BJ (cell line): ENCODE results near the gene VSNL1. TPM values are rescaled to one million over a fixed set of nuclear protein-coding genes. Genes with fewer than 3 reads are reported as not detected.

ENCODE experiments used
- CTCF ChIA-PET: fragments of 350-600 bp; formaldehyde crosslinking; extraction: SDS; loops from one replicate; lab custom pipeline; 2021; ENCODE audit warnings: antibody characterized with exemption, inconsistent platforms; lab: Yijun Ruan, JAX
- POLR2A ChIA-PET: fragments of 300-600 bp; sonication (Branson Sonifier 250); formaldehyde crosslinking; extraction: SDS; loops from one replicate; lab custom pipeline; 2021; ENCODE audit warnings: antibody characterized with exemption; lab: Charles Lee
- DNase-seq: peaks from one replicate; pipeline ENCODE4 v3.0.0-alpha.2; 2011; ENCODE audit warnings: low read depth
- H3K27me3 ChIP-seq: 2 replicates; pipeline ENCODE4 v1.6.0; 2011; ENCODE audit warnings: low read length; ENCODE audit not compliant: control insufficient read depth, insufficient read depth
- H3K36me3 ChIP-seq: 2 replicates; pipeline ENCODE4 v1.5.1; 2011; ENCODE audit warnings: low read length; ENCODE audit not compliant: control insufficient read depth, insufficient read depth
- H3K4me3 ChIP-seq: 2 replicates; pipeline ENCODE4 v1.5.1; 2011; ENCODE audit warnings: low read depth, mild to moderate bottlenecking, control low read depth, low read length
- polyA plus RNA-seq: library from polyadenylated mRNA; depleted of rRNA; stranded (reverse); fragments of >200 nt; gene quantifications from 2 replicates; pipeline ENCODE4 v1.2.3, GENCODE V29; 2011
- TF ChIP-seq, protein P1 (sequence below): IDR thresholded peaks from 2 replicates; pipeline ENCODE4 v1.5.1; 2011; ENCODE audit warnings: low read depth, mild to moderate bottlenecking, control low read depth, inconsistent platforms, low read length, moderate library complexity; ENCODE audit not compliant: insufficient read depth

Gene VSNL1
- polyA plus RNA-seq, 1 experiment: not detected

DNA sequence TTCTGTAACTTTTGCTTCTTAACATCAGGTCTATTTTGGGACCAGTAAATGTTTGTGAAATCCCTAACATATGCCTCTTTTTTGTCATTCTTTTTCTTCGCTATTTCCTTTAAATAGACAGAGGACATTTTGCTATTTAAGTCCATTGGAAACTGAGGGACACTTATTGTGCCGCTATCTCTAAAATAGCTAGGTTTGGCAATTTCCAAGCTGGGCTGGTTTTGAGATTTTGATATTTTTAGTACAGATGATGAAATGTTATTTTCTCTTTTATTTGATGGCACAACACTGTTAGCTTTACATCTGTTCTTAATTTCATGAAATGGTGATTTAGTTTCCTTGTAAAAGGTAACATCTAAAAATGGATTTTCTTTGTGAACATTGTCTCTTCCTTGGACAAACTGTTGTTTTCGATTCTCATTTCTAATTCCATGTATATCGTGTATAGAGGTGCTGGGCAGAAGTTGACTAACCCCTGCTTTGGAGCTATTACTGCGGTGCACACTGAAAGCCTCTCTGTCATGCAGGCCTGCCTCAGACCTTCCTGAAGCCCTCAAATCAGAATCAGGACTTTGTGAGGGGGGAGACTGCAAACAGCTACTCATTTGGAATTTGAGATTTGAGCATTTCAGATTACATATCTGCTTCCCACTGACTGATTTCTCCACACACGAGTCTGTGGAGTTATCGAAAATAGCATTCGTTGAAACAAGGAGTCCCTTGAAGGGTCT lies 22.9 kb upstream of the VSNL1 start:
- Histone ChIP-seq H3K27me3 (no peaks in the 10 kb centered on the region), H3K36me3 (no peaks in the 10 kb centered on the region), H3K4me3 (peak overlapping the region; percentile 32)
- TF ChIP-seq, protein P1, sequence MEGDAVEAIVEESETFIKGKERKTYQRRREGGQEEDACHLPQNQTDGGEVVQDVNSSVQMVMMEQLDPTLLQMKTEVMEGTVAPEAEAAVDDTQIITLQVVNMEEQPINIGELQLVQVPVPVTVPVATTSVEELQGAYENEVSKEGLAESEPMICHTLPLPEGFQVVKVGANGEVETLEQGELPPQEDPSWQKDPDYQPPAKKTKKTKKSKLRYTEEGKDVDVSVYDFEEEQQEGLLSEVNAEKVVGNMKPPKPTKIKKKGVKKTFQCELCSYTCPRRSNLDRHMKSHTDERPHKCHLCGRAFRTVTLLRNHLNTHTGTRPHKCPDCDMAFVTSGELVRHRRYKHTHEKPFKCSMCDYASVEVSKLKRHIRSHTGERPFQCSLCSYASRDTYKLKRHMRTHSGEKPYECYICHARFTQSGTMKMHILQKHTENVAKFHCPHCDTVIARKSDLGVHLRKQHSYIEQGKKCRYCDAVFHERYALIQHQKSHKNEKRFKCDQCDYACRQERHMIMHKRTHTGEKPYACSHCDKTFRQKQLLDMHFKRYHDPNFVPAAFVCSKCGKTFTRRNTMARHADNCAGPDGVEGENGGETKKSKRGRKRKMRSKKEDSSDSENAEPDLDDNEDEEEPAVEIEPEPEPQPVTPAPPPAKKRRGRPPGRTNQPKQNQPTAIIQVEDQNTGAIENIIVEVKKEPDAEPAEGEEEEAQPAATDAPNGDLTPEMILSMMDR: no peak
- DNase-seq: no peak
- POLR2A ChIA-PET: no interaction called here
- CTCF ChIA-PET: interaction anchor here (0.9 kb wide), 1 partner anchor 154 kb away, joined by 4 read pairs; no protein-coding TSS in a partner anchor

DNA sequence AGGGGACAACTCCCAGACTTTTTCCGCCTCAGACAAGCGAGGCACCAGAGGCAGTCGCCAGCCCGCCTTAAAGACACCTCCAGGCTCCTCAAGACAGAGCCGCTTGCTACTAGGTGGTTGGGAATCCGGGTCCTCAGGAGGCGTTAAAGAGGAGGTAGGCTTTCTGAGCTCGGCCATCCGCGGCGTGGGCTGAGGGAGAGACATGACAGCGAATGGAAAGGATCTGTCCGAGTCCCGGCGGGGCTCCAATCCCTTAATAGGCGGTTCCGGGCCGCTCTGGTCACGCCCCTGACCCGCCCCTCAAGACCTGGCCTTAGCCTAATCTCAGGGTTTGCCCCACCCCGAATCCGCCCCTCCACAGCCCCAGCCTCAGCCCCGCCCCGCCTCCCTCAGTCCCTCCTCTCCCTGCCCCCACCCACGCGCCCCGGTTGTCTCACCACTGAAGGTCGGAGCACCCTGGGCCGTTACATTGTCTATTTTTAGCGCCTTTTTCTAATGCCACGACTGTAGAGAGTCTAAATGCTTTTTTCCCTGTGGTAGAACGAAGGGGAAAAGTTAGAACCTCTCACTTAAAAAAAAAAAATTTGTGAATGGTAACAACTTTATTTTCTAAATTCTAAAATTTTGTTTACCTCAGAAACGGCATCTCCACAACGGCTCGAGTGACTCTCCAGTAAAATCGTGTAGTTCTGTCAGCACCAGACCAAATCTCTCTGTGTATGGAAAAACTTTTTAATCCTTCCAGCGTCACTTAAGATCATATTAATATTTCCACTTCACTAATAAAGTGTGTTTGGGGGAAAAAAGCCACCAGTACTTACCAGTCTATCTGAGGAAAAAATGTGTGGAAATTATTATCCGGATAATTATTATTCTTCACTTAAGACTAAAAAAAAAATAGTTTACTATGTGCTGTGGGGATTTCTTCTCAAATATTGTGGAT lies 22.0 kb upstream of the VSNL1 start, which contains the start of gene RAD51AP2:
Gene RAD51AP2, minus strand, starts transcription at position 229 of the 943 bp plus-strand sequence. Its CDS starts 25 bp downstream, at position 204.
- POLR2A ChIA-PET: no interaction called here
- Histone ChIP-seq H3K27me3 (no peaks in the 10 kb centered on the region), H3K4me3 (peak within 1 kb of the TSS; percentile 32), H3K36me3 (no peaks in the 10 kb centered on the region)
- TF ChIP-seq, protein P1: no peak
- CTCF ChIA-PET: interaction anchor here (0.9 kb wide), 1 partner anchor 153 kb away, joined by 4 read pairs; no protein-coding TSS in a partner anchor
- DNase-seq: no peak

- Histone ChIP-seq H3K36me3 (no peaks in the 10 kb centered on the region), H3K27me3 (no peaks in the 10 kb centered on the region), H3K4me3 (no peak overlapping the region)
- ChIA-PET CTCF (no interaction called here), POLR2A (no interaction called here)
- no peak for DNase-seq
- TF ChIP-seq, protein P1: no peak
Measured at GRCh38 chr2:17519486-17519885, 21.0 kb upstream of the VSNL1 start.

DNA sequence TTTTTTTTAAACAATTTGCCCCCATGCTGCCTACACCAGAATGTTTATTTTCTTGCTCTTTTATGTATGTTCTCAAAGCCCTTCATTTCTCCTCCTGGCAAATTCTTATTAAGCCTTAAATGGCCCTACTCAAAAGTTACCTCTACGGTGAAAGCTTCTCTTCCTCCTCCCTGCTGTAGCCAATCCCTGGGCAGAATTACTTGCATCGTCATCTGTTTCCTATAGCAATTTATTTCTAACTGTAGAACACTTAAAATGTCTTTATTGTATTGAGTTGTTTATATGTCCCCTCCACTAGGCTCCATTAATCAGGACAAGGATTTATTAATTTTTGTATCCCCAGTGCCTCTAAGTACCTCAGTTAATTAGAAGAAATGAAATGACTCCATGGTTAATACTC lies 19.7 kb upstream of the VSNL1 start:
- no peak for DNase-seq
- ChIA-PET POLR2A (no interaction called here), CTCF (no interaction called here)
- Histone ChIP-seq H3K36me3 (no peaks in the 10 kb centered on the region), H3K27me3 (no peaks in the 10 kb centered on the region), H3K4me3 (no peak overlapping the region)
- TF ChIP-seq, protein P1: no peak

DNA sequence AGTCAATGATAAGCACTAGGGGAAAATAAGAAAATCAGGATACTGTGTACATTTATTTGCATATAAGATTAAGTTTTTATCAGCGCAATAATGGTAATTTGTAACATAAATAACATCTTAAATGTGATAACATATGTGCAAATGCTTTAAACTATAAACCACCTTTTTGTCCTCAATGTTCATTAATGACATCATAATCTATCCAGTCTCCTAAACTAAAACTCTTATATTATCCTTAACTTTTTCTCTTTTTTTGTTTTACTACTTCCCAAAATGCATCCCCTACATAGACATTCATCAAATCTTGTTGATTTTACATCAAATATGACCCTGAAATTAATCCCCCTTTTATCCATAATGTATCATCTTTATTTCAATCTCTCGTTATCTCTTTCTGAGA lies 18.9 kb upstream of the VSNL1 start:
- Histone ChIP-seq H3K36me3 (no peaks in the 10 kb centered on the region), H3K27me3 (no peaks in the 10 kb centered on the region), H3K4me3 (no peak overlapping the region)
- CTCF ChIA-PET: no interaction called here
- no peak for DNase-seq
- TF ChIP-seq, protein P1: no peak
- POLR2A ChIA-PET: no interaction called here
